ENCODE results near the gene PCNX2.

The PCNX2 gene

DNA sequence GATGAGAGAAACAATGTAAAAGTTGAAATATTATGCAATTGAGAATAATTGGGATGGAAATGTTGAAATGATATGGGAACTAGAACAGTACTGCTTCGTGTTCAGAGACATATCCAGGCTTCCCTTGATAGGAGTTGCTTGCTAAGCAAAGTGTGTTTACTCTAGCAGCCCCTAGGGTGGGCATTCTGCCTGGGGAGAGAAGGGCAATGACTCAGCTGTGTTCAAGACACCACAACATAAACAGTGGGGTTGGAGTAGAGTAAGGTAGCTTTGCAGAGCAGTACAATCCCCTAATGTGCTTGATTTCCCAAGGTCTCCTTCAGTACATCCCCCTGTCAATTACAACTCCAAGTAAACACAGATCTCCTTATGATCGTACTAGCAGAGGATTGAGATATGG lies 4.8 kb upstream of the PCNX2 start:
- H3K4me3 ChIP-seq (ENCODE audit: low read depth, low read length): no peak overlapping the region
- TF ChIP-seq, protein P1, sequence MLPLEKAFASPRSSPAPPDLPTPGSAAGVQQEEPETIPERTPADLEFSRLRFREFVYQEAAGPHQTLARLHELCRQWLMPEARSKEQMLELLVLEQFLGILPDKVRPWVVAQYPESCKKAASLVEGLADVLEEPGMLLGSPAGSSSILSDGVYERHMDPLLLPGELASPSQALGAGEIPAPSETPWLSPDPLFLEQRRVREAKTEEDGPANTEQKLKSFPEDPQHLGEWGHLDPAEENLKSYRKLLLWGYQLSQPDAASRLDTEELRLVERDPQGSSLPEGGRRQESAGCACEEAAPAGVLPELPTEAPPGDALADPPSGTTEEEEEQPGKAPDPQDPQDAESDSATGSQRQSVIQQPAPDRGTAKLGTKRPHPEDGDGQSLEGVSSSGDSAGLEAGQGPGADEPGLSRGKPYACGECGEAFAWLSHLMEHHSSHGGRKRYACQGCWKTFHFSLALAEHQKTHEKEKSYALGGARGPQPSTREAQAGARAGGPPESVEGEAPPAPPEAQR (tag by site-specific recombination; IDR thresholded peaks at IDR 0.05): no peak
- TF ChIP-seq SP2 (tag by site-specific recombination; IDR thresholded peaks at IDR 0.05) (no peak), ZNF324 (tag by site-specific recombination; IDR thresholded peaks at IDR 0.05) (no peak), ZFP69B (tag by site-specific recombination; IDR thresholded peaks at IDR 0.05) (no peak), HOXC10 (CRISPR knock-in tag; IDR thresholded peaks at IDR 0.05) (no peak), ZNF670 (tag by site-specific recombination; IDR thresholded peaks at IDR 0.05; ENCODE audit: low read depth) (no peak), KLF8 (tag by site-specific recombination; IDR thresholded peaks at IDR 0.05) (no peak), ZNF626 (tag by site-specific recombination; IDR thresholded peaks at IDR 0.05) (no peak), ZNF138 (tag by site-specific recombination; IDR thresholded peaks at IDR 0.05; ENCODE audit: borderline replicate concordance) (no peak), ZNF501 (tag by site-specific recombination; IDR thresholded peaks at IDR 0.05) (no peak), OVOL3 (tag by site-specific recombination; IDR thresholded peaks at IDR 0.05) (no peak), ZNF223 (tag by site-specific recombination; IDR thresholded peaks at IDR 0.05) (no peak), ZNF529 (tag by site-specific recombination; IDR thresholded peaks at IDR 0.05; ENCODE audit: insufficient replicate concordance) (no peak), ZNF843 (tag by site-specific recombination; IDR thresholded peaks at IDR 0.05) (no peak), TCF7L2 (IDR thresholded peaks at IDR 0.05; ENCODE audit: borderline replicate concordance, low read depth, low read length) (no peak), ZNF404 (tag by site-specific recombination; IDR thresholded peaks at IDR 0.05) (no peak), SETDB1 (IDR thresholded peaks at IDR 0.05; ENCODE audit: insufficient read length, low read length) (no peak)
- TF ChIP-seq, protein P2, sequence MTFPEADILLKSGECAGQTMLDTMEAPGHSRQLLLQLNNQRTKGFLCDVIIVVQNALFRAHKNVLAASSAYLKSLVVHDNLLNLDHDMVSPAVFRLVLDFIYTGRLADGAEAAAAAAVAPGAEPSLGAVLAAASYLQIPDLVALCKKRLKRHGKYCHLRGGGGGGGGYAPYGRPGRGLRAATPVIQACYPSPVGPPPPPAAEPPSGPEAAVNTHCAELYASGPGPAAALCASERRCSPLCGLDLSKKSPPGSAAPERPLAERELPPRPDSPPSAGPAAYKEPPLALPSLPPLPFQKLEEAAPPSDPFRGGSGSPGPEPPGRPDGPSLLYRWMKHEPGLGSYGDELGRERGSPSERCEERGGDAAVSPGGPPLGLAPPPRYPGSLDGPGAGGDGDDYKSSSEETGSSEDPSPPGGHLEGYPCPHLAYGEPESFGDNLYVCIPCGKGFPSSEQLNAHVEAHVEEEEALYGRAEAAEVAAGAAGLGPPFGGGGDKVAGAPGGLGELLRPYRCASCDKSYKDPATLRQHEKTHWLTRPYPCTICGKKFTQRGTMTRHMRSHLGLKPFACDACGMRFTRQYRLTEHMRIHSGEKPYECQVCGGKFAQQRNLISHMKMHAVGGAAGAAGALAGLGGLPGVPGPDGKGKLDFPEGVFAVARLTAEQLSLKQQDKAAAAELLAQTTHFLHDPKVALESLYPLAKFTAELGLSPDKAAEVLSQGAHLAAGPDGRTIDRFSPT (tag by site-specific recombination; IDR thresholded peaks at IDR 0.05): no peak
- TF ChIP-seq, protein P3, sequence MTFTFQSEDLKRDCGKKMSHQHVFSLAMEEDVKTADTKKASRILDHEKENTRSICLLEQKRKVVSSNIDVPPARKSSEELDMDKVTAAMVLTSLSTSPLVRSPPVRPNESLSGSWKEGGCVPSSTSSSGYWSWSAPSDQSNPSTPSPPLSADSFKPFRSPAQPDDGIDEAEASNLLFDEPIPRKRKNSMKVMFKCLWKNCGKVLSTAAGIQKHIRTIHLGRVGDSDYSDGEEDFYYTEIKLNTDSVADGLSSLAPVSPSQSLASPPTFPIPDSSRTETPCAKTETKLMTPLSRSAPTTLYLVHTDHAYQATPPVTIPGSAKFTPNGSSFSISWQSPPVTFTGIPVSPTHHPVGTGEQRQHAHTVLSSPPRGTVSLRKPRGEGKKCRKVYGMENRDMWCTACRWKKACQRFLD (tag by site-specific recombination; IDR thresholded peaks at IDR 0.05): no peak
- TF ChIP-seq, protein P4, sequence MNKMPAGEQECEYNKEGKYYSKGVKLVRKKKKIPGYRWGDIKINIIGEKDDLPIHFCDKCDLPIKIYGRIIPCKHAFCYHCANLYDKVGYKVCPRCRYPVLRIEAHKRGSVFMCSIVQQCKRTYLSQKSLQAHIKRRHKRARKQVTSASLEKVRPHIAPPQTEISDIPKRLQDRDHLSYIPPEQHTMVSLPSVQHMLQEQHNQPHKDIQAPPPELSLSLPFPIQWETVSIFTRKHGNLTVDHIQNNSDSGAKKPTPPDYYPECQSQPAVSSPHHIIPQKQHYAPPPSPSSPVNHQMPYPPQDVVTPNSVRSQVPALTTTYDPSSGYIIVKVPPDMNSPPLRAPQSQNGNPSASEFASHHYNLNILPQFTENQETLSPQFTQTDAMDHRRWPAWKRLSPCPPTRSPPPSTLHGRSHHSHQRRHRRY (tag by site-specific recombination; IDR thresholded peaks at IDR 0.05): no peak
- H3K27ac ChIP-seq (ENCODE audit: extremely low read depth, low read depth, low read length): no peak overlapping the region
- H3K36me3 ChIP-seq (ENCODE audit: control insufficient read depth in 2 of 2, insufficient read depth in 1 of 2, low read length in 2 of 2): no peaks in the 10 kb centered on the region
- H3K4me1 ChIP-seq (ENCODE audit: control insufficient read depth, insufficient read depth, low read length): no peaks in the 10 kb centered on the region
- POLR2A ChIA-PET: no interaction called here
- H3K9me3 ChIP-seq (ENCODE audit: control insufficient read depth, insufficient read depth, low read depth, low read length): no peaks in the 10 kb centered on the region
- CTCF ChIA-PET: interaction anchor here (1.2 to 1.5 kb wide), 3 partner anchors 65 to 766 kb away, joined by 4 to 5 read pairs (median 5); no protein-coding TSS in a partner anchor

DNA sequence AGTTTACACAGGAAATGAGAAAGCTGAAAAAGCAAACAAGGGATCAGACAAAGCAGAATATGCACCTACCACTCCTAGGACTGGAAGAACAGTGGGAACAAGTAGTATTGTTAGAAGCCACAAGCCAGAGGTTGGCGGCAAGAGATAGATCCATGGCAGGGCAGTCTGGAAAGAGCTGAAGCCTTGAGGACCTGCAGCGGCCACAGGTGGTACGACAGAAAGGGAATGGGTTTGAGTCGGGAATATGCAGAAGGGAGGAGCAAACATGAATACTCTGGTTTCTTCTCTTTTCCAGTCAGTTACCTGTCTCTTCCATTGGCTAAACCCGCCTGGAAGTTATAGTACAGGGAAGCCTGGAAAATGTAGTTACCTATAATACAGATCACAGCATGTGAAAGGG lies 3.9 kb upstream of the PCNX2 start:
- Histone ChIP-seq H3K4me3 (ENCODE audit: low read depth, low read length) (no peak overlapping the region), H3K36me3 (ENCODE audit: control insufficient read depth in 2 of 2, insufficient read depth in 1 of 2, low read length in 2 of 2) (no peaks in the 10 kb centered on the region), H3K27ac (ENCODE audit: extremely low read depth, low read depth, low read length) (no peak overlapping the region), H3K4me1 (ENCODE audit: control insufficient read depth, insufficient read depth, low read length) (peaks cover 3% of the 10 kb centered on the region), H3K9me3 (ENCODE audit: control insufficient read depth, insufficient read depth, low read depth, low read length) (no peaks in the 10 kb centered on the region)
- ChIA-PET CTCF (no interaction called here), POLR2A (no interaction called here)
- TF ChIP-seq ZNF174 (tag by site-specific recombination; IDR thresholded peaks at IDR 0.05) (no peak), ZNF501 (tag by site-specific recombination; IDR thresholded peaks at IDR 0.05) (no peak), ZNF16 (tag by site-specific recombination; IDR thresholded peaks at IDR 0.05; ENCODE audit: low read depth) (no peak), HOXA7 (CRISPR knock-in tag; IDR thresholded peaks at IDR 0.05; ENCODE audit: borderline replicate concordance) (no peak), ZBTB20 (tag by site-specific recombination; IDR thresholded peaks at IDR 0.05) (no peak), ZNF521 (tag by site-specific recombination; IDR thresholded peaks at IDR 0.05) (no peak), ZNF510 (tag by site-specific recombination; IDR thresholded peaks at IDR 0.05; ENCODE audit: insufficient replicate concordance) (no peak), ZNF792 (tag by site-specific recombination; IDR thresholded peaks at IDR 0.05) (no peak), ZFP41 (tag by site-specific recombination; IDR thresholded peaks at IDR 0.05; ENCODE audit: borderline replicate concordance) (no peak), ZNF302 (tag by site-specific recombination; IDR thresholded peaks at IDR 0.05; ENCODE audit: low read depth) (no peak)
- TF ChIP-seq, protein P5, sequence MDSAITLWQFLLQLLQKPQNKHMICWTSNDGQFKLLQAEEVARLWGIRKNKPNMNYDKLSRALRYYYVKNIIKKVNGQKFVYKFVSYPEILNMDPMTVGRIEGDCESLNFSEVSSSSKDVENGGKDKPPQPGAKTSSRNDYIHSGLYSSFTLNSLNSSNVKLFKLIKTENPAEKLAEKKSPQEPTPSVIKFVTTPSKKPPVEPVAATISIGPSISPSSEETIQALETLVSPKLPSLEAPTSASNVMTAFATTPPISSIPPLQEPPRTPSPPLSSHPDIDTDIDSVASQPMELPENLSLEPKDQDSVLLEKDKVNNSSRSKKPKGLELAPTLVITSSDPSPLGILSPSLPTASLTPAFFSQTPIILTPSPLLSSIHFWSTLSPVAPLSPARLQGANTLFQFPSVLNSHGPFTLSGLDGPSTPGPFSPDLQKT (IDR thresholded peaks at IDR 0.05; ENCODE audit: borderline replicate concordance, low read depth, low read length): no peak
